Naive thymus-derived CD4-positive, alpha-beta T cell (primary cell): Measurements from ENCODE around the gene LHFPL2. TPM values are rescaled to one million over a fixed set of nuclear protein-coding genes. Genes with fewer than 3 reads are reported as not detected.

Source experiments
- ATAC-seq: fragments of 150-1000 bp; cut with Tn5 transposase; 2 replicates; pipeline ENCODE4 v1.10.0; 2021; ENCODE audit warnings: mild to moderate bottlenecking, moderate library complexity
- CTCF ChIA-PET: fragments of 350-600 bp; sonication (Branson Sonifier 250); formaldehyde crosslinking; loops from one replicate; lab custom pipeline; 2021; ENCODE audit warnings: antibody characterized with exemption; lab: Charles Lee
- POLR2A ChIA-PET: fragments of 350-600 bp; sonication (Branson Sonifier 250); formaldehyde crosslinking; loops from one replicate; lab custom pipeline; 2021; ENCODE audit warnings: antibody characterized with exemption, inconsistent platforms; lab: Charles Lee
- DNase-seq, 9 donors: peaks; one replicate each; pipeline versions ENCODE4 v3.0.0 to v3.0.0-alpha.2; 2020 to 2022; ENCODE audit warnings: mixed read lengths in 1 of 9
- H3K27ac ChIP-seq: one replicate; pipeline ENCODE4 v1.7.0; 2013; ENCODE audit warnings: mild to moderate bottlenecking, low read depth, low read length, moderate library complexity
- H3K27me3 ChIP-seq, 2 donors: one replicate each; pipeline ENCODE4 v1.7.0; 2013; ENCODE audit warnings: low read length in 2 of 2, mild to moderate bottlenecking in 2 of 2, moderate library complexity in 2 of 2; ENCODE audit not compliant: control insufficient read depth in 2 of 2, insufficient read depth in 2 of 2
- H3K36me3 ChIP-seq, 3 experiments: 1 replicate in 2 of 3; 2 replicates in 1 of 3; pipeline ENCODE4 v1.7.0; 2013; ENCODE audit warnings: low read length in 3 of 3, mild to moderate bottlenecking in 3 of 3, moderate library complexity in 1 of 3; ENCODE audit not compliant: insufficient read depth in 3 of 3, control insufficient read depth in 2 of 3
- H3K4me1 ChIP-seq, 2 donors: one replicate each; pipeline ENCODE4 v1.7.0; 2013; ENCODE audit warnings: low read length in 2 of 2, mild to moderate bottlenecking in 2 of 2, moderate library complexity in 1 of 2; ENCODE audit not compliant: control insufficient read depth in 2 of 2, insufficient read depth in 2 of 2
- H3K4me3 ChIP-seq: 2 replicates; pipeline ENCODE4 v1.7.0; 2013; ENCODE audit warnings: mild to moderate bottlenecking, low read length
- H3K9me3 ChIP-seq, 3 experiments: 1 replicate in 2 of 3; 2 replicates in 1 of 3; pipeline ENCODE4 v1.7.0; 2013; ENCODE audit warnings: low read length in 3 of 3; ENCODE audit not compliant: control insufficient read depth in 2 of 3
- H3K27ac Mint-ChIP-seq, 9 donors: one replicate each; pipeline ENCODE4 v1.8.0; 2020 to 2022; ENCODE audit warnings: mixed read lengths in 9 of 9, mild to moderate bottlenecking in 8 of 9, moderate library complexity in 5 of 9, inconsistent platforms in 2 of 9
- H3K27me3 Mint-ChIP-seq, 5 donors: one replicate each; pipeline ENCODE4 v1.8.0; 2021 to 2022; ENCODE audit warnings: mixed read lengths in 5 of 5, mild to moderate bottlenecking in 1 of 5
- H3K36me3 Mint-ChIP-seq, 5 donors: one replicate each; pipeline ENCODE4 v1.8.0; 2020 to 2022; ENCODE audit warnings: mixed read lengths in 5 of 5, mild to moderate bottlenecking in 3 of 5, inconsistent platforms in 1 of 5
- H3K4me1 Mint-ChIP-seq, 7 donors: one replicate each; pipeline ENCODE4 v1.8.0; 2020 to 2022; ENCODE audit warnings: mixed read lengths in 7 of 7, mild to moderate bottlenecking in 3 of 7, inconsistent platforms in 1 of 7
- H3K4me3 Mint-ChIP-seq, 10 donors: one replicate each; pipeline ENCODE4 v1.8.0; 2020 to 2022; ENCODE audit warnings: mild to moderate bottlenecking in 10 of 10, mixed read lengths in 10 of 10, moderate library complexity in 6 of 10, inconsistent platforms in 2 of 10
- H3K9me3 Mint-ChIP-seq, 11 donors: one replicate each; pipeline ENCODE4 v1.8.0; 2020 to 2022; ENCODE audit warnings: mixed read lengths in 11 of 11, mild to moderate bottlenecking in 4 of 11, inconsistent platforms in 1 of 11, moderate library complexity in 1 of 11
- intact Hi-C, 2 donors: fragments of 100-400 bp; cut with micrococcal nuclease; formaldehyde crosslinking; loops; one replicate each; pipeline ENCODE4 v1.15.1; 2023
- polyA plus RNA-seq, 2 donors: library from polyadenylated mRNA; unstranded; fragments of 300-500 nt; fragmentation: Illumina TruSeq; gene quantifications; one replicate each; pipeline ENCODE4 v1.2.3, GENCODE V29; 2021
- total RNA-seq, 6 experiments: library from RNA in 5 of 6; stranded (reverse) in 5 of 6; gene quantifications; 1 replicate in 5 of 6; 2 replicates in 1 of 6; pipeline ENCODE4 v1.2.3 and lab custom pipeline; 2021 to 2026

Gene LHFPL2
- total and polyA plus RNA-seq, 7 experiments from 2014 or later: 0.37 to 2.9 (median 1.3) TPM; not detected in 1

DNA sequence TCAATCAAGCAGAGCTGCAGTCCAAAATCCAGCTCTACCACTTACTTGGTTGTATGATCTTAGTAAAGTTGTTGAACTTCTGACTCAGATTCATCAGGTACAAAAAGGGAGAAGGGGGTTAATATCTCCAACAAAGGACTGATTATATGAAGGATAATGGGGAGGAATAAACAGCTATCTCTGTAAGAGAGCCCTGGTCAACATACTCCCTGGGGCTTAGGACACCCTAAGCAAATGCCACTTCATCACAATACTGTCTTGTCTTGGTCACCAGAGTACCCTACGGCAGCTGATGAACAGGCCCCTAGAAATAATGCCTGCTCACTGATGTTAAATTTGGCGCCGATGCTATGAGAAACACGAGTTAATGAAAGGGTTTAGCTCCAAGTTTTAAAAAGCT is 34.8 kb downstream of the LHFPL2 start:
- ChIA-PET CTCF (no interaction called here), POLR2A (no interaction called here)
- intact Hi-C loops: no loop called here

GRCh38 chr5:78613151-78613533 is 35.4 kb downstream of the LHFPL2 start:
- Histone ChIP-seq H3K36me3 (no peaks in the 10 kb centered on the region), H3K27me3 (no peaks in the 10 kb centered on the region), H3K4me1 (no peaks in the 10 kb centered on the region), H3K27ac (no peak overlapping the region), H3K9me3 (no peaks in the 10 kb centered on the region), H3K4me3 (no peak overlapping the region)
- no peak for ATAC-seq
- intact Hi-C loops: no loop called here
- CTCF ChIA-PET: no interaction called here
- no peak overlapping the region for H3K4me3 Mint-ChIP-seq
- H3K27ac Mint-ChIP-seq: no peak overlapping the region
- DNase-seq: no peak
- peaks cover 0 to 2% (median 0%) of the 10 kb centered on the region in 11 donors for H3K9me3 Mint-ChIP-seq
- POLR2A ChIA-PET: no interaction called here
- no peaks in the 10 kb centered on the region for H3K36me3 Mint-ChIP-seq
- no peaks in the 10 kb centered on the region for H3K4me1 Mint-ChIP-seq
- peaks cover 0 to 16% (median 3%) of the 10 kb centered on the region in 5 donors for H3K27me3 Mint-ChIP-seq

More for the DNA sequence above, 34.8 kb downstream of the LHFPL2 start:
- Histone ChIP-seq H3K9me3 (no peaks in the 10 kb centered on the region), H3K4me1 (no peaks in the 10 kb centered on the region), H3K27me3 (no peaks in the 10 kb centered on the region), H3K4me3 (no peak overlapping the region), H3K36me3 (no peaks in the 10 kb centered on the region), H3K27ac (no peak overlapping the region)
- DNase-seq: no peak
- no peaks in the 10 kb centered on the region for H3K36me3 Mint-ChIP-seq
- peaks cover 0 to 16% (median 3%) of the 10 kb centered on the region in 5 donors for H3K27me3 Mint-ChIP-seq
- peaks cover 0 to 3% (median 0%) of the 10 kb centered on the region in 11 donors for H3K9me3 Mint-ChIP-seq
- ATAC-seq: no peak
- no peaks in the 10 kb centered on the region for H3K4me1 Mint-ChIP-seq
- no peak overlapping the region for H3K27ac Mint-ChIP-seq
- no peak overlapping the region for H3K4me3 Mint-ChIP-seq

DNA sequence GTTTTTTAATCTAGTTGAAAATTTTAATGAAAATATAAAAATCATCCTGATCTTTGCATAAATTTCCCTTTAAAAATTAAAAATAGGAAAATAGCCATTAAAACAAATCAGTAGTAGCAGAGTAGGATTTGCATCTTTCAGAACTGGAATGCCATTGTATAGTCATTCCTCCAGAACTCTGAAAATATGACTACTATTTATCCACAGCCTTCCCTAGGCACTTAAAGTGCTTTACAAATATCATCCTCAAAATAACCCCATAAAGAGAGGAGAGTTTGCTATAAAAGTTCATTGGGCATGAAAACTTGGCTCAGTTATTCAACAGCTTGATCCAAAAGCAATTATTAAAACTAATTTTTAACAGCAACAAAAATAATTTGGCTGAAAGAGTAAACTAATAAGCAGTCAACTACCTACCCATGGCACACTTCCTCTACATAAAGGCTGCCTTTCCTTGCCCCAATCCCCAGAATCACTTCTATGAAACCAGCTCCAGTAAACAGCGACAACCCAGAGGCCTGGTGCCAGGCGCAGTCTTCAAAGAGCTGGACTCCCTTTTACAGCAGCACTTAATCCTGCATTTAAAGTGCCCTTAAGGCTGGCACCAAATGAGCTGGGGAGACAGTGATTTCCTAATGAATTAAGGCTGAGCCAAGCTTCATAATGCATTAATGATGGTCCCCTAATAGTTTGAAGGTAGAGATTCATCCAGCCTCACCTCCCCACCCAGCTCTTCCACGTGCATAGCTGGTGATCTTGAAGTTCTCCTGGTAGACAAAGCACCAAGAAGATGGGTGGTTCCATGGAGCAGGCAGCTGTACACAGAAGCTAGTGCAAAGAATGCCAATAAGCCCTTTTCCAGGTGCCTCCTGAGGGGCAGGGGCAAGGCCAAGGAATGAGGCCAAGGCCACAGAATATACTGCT is 36.1 kb downstream of the LHFPL2 start:
- Mint-ChIP-seq H3K27ac (no peak overlapping the region), H3K9me3 (peaks cover 0 to 2% (median 0%) of the 10 kb centered on the region in 11 donors), H3K36me3 (no peaks in the 10 kb centered on the region), H3K4me3 (no peak overlapping the region), H3K27me3 (peaks cover 0 to 16% (median 6%) of the 10 kb centered on the region in 5 donors), H3K4me1 (no peaks in the 10 kb centered on the region)
- no peak for DNase-seq
- CTCF ChIA-PET: no interaction called here
- Histone ChIP-seq H3K27me3 (no peaks in the 10 kb centered on the region), H3K27ac (no peak overlapping the region), H3K4me3 (no peak overlapping the region), H3K36me3 (no peaks in the 10 kb centered on the region), H3K9me3 (no peaks in the 10 kb centered on the region), H3K4me1 (no peaks in the 10 kb centered on the region)
- no peak for ATAC-seq
- POLR2A ChIA-PET: no interaction called here
- intact Hi-C loops: no loop called here

DNA sequence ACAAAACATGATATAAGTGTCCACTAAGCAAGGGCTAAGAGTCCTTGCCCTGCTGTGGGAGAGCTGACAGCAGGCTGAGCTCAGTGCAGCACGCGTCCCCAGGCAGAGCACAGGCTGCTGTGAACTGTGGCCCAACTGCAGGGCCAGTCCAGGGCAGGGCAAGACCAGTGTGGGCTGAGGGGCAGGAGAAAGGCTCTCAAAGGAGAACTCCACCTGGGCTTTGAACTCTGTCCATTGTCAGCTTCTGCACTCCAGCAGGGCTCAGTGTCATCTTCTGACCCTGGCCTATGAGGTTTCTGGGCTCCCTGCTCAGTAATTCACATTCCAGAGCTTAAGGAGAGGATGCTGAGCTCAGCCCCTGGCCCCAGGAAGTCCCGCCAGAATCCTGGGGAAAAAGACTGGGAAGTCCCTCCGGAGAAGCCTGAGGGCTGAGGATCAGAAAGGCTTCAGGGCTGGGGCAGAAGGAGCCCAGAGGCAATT is 37.4 kb downstream of the LHFPL2 start:
- no peaks in the 10 kb centered on the region for H3K36me3 ChIP-seq
- H3K9me3 ChIP-seq: no peaks in the 10 kb centered on the region
- ATAC-seq: no peak
- no peaks in the 10 kb centered on the region for H3K4me1 ChIP-seq
- H3K4me1 Mint-ChIP-seq: no peaks in the 10 kb centered on the region
- H3K36me3 Mint-ChIP-seq: no peaks in the 10 kb centered on the region
- no peak overlapping the region for H3K4me3 ChIP-seq
- intact Hi-C loops: no loop called here
- ChIA-PET CTCF (no interaction called here), POLR2A (no interaction called here)
- H3K9me3 Mint-ChIP-seq: peaks cover 0 to 2% (median 0%) of the 10 kb centered on the region in 11 donors
- H3K27ac ChIP-seq: no peak overlapping the region
- H3K27me3 ChIP-seq: no peaks in the 10 kb centered on the region
- peaks cover 3 to 16% (median 6%) of the 10 kb centered on the region in 5 donors for H3K27me3 Mint-ChIP-seq
- no peak overlapping the region for H3K4me3 Mint-ChIP-seq
- no peak for DNase-seq
- no peak overlapping the region for H3K27ac Mint-ChIP-seq

GRCh38 chr5:78610636-78611035 is 37.9 kb downstream of the LHFPL2 start:
- Histone ChIP-seq H3K27ac (no peak overlapping the region), H3K4me1 (no peaks in the 10 kb centered on the region), H3K36me3 (no peaks in the 10 kb centered on the region), H3K4me3 (no peak overlapping the region), H3K27me3 (no peaks in the 10 kb centered on the region), H3K9me3 (no peaks in the 10 kb centered on the region)
- POLR2A ChIA-PET: no interaction called here
- H3K36me3 Mint-ChIP-seq: no peaks in the 10 kb centered on the region
- no peak overlapping the region for H3K4me3 Mint-ChIP-seq
- no peak for ATAC-seq
- CTCF ChIA-PET: no interaction called here
- DNase-seq: no peak
- intact Hi-C loops: no loop called here
- H3K4me1 Mint-ChIP-seq: no peaks in the 10 kb centered on the region
- H3K9me3 Mint-ChIP-seq: no peaks in the 10 kb centered on the region
- H3K27ac Mint-ChIP-seq: no peak overlapping the region
- peaks cover 4 to 16% (median 6%) of the 10 kb centered on the region in 5 donors for H3K27me3 Mint-ChIP-seq

DNA sequence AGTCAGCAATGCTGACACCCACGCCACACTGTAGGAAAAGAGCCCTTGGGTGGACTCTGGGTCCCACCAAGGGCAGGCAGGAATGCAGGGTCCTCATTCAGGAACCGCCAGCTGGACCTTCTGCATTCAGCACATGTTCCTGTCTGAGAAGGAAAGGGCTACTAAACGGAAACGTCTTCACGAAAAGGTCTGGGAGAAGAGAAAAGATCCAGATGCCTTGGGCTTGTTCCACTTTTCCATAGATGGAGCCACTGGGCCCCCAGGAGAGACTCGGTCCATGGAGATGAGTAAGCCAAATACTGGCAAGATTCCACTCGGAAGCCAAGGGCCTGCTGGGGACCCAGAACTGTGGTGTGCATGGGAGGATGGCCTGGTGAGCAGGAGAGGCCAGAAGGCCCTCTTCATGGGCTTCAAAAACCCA is 38.4 kb downstream of the LHFPL2 start:
- intact Hi-C loops: no loop called here
- Mint-ChIP-seq H3K27ac (no peak overlapping the region), H3K27me3 (peaks cover 4 to 16% (median 8%) of the 10 kb centered on the region in 5 donors), H3K36me3 (no peaks in the 10 kb centered on the region), H3K4me3 (no peak overlapping the region), H3K4me1 (no peaks in the 10 kb centered on the region), H3K9me3 (no peaks in the 10 kb centered on the region)
- ATAC-seq (no peak), DNase-seq (no peak)
- Histone ChIP-seq H3K27me3 (no peaks in the 10 kb centered on the region), H3K36me3 (no peaks in the 10 kb centered on the region), H3K9me3 (no peaks in the 10 kb centered on the region), H3K4me3 (no peak overlapping the region), H3K4me1 (no peaks in the 10 kb centered on the region), H3K27ac (no peak overlapping the region)
- ChIA-PET CTCF (no interaction called here), POLR2A (no interaction called here)

DNA sequence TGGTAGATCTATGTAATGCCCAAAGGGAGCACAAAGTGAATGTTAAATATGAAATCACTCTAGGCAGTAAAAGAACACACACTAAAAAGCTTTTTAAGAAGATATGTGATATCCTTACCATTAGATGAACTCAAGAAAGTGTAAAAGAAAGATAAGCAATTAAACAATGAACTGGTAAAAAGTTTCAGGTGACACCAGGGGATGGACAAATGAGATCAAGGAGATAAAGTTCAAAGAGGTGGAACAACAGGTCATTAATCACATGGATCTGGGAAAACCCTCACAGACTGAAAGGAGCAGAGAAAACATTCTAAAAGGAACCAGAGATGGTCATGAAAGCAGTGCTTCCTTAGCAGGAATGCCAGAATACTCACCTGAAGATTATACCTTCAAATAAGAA is 40.7 kb downstream of the LHFPL2 start:
- Histone ChIP-seq H3K4me1 (no peaks in the 10 kb centered on the region), H3K27ac (no peak overlapping the region), H3K27me3 (no peaks in the 10 kb centered on the region), H3K36me3 (no peaks in the 10 kb centered on the region), H3K4me3 (no peak overlapping the region), H3K9me3 (no peaks in the 10 kb centered on the region)
- no peaks in the 10 kb centered on the region for H3K9me3 Mint-ChIP-seq
- no peak overlapping the region for H3K27ac Mint-ChIP-seq
- ATAC-seq (no peak), DNase-seq (no peak)
- H3K4me1 Mint-ChIP-seq: no peaks in the 10 kb centered on the region
- no peak overlapping the region for H3K4me3 Mint-ChIP-seq
- peaks cover 4 to 15% (median 9%) of the 10 kb centered on the region in 5 donors for H3K27me3 Mint-ChIP-seq
- H3K36me3 Mint-ChIP-seq: no peaks in the 10 kb centered on the region
- intact Hi-C loops: no loop called here
- CTCF ChIA-PET: no interaction called here
- POLR2A ChIA-PET: no interaction called here
